GM12892 (cell line): Measurements from ENCODE around the gene IMMP2L.

Experiments used
- POLR2A ChIP-seq: IDR thresholded peaks from 2 replicates; pipeline ENCODE4 v1.6.1; 2011; ENCODE audit warnings: low read depth, low read length, control low read depth
- TAF1 ChIP-seq: IDR thresholded peaks from 2 replicates; pipeline ENCODE4 v1.6.1; 2011; ENCODE audit warnings: low read depth, mild to moderate bottlenecking, control low read depth, low read length, borderline replicate concordance

DNA sequence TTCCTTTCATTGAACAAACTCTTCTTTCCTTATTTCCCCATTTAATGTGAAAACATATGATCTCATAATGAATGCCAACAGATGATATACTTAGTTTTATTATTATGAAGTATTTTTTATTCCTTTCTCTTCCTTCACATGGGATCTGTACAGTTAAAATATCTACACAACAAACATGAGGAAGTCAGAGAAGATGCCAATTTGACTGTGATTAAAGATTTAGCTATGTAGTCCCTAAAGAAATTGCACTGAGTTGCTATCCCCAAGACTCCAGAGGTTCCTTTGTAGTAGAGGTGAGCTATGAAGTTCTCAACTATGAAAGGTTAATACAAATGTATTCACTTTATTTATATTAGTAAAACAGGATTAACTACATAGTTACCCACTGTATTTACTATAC is 532.0 kb downstream of the IMMP2L start:
- TF ChIP-seq TAF1 (no peak), POLR2A (no peak)
